Breast epithelium (tissue), 4 donors: ENCODE results near the gene MICU2. TPM values are rescaled to one million over a fixed set of nuclear protein-coding genes. Genes with fewer than 3 reads are reported as not detected.

ENCODE experiments used
- DNase-seq, 2 donors: peaks; one replicate each; pipeline ENCODE4 v3.0.0-alpha.2; 2019; ENCODE audit warnings: low spot score in 2 of 2
- H3K27ac ChIP-seq, 2 donors: fragments of 200-600 bp; sonication (generic) in 1 of 2; one replicate each; pipeline ENCODE4 v1.5.1; 2016 to 2019; ENCODE audit warnings: mild to moderate bottlenecking in 1 of 2
- H3K27me3 ChIP-seq, 2 donors: fragments of 200-600 bp; sonication (generic) in 1 of 2; one replicate each; pipeline versions ENCODE4 v1.5.1 to v1.6.0; 2017 to 2019; ENCODE audit warnings: control low read depth in 1 of 2, mild to moderate bottlenecking in 1 of 2
- H3K36me3 ChIP-seq: fragments of 200-600 bp; one replicate; pipeline ENCODE4 v1.5.1; 2019
- H3K4me1 ChIP-seq, 2 donors: fragments of 200-600 bp; sonication (generic); one replicate each; pipeline ENCODE4 v1.5.1; 2016 to 2019; ENCODE audit warnings: control low read depth in 1 of 2
- H3K4me3 ChIP-seq, 3 donors: fragments of 200-600 bp; sonication (generic); 1 replicate in 2 of 3; 2 replicates in 1 of 3; pipeline ENCODE4 v1.5.1; 2016 to 2019; ENCODE audit warnings: mild to moderate bottlenecking in 3 of 3, moderate library complexity in 2 of 3
- H3K9me3 ChIP-seq, 2 donors: fragments of 200-600 bp; sonication (generic) in 1 of 2; one replicate each; pipeline ENCODE4 v1.5.1; 2016 to 2019; ENCODE audit warnings: control low read depth in 1 of 2
- POLR2A ChIP-seq: fragments of 450-650 bp; IDR thresholded peaks from one replicate; pipeline ENCODE4 v1.6.1; 2016; ENCODE audit warnings: antibody characterized with exemption, mild to moderate bottlenecking, moderate library complexity
- POLR2AphosphoS5 ChIP-seq, 3 donors: sonication (generic); formaldehyde crosslinking; IDR thresholded peaks; one replicate each; pipeline ENCODE4 v1.6.1; 2017; ENCODE audit warnings: antibody characterized with exemption in 3 of 3
- intact Hi-C: fragments of 100-400 bp; cut with DNase I; formaldehyde crosslinking; loops from one replicate; pipeline ENCODE4 v1.15.1; 2023; ENCODE audit warnings: low total_unique reads
- total RNA-seq, 3 donors: library from RNA; depleted of rRNA; stranded (reverse); fragments of >200 nt; gene quantifications; one replicate each; pipeline ENCODE4 v1.1.0, GENCODE V29; 2016
- TF ChIP-seq, protein P1 (sequence below), 3 donors: fragments of 450-650 bp; IDR thresholded peaks; one replicate each; pipeline ENCODE4 v1.5.1; 2016 to 2017; ENCODE audit warnings: antibody characterized with exemption in 3 of 3, mild to moderate bottlenecking in 3 of 3, moderate library complexity in 3 of 3

MICU2 gene
- total RNA-seq, 3 donors from 2014 or later: 54.1 to 90.9 (median 73.7) TPM

DNA sequence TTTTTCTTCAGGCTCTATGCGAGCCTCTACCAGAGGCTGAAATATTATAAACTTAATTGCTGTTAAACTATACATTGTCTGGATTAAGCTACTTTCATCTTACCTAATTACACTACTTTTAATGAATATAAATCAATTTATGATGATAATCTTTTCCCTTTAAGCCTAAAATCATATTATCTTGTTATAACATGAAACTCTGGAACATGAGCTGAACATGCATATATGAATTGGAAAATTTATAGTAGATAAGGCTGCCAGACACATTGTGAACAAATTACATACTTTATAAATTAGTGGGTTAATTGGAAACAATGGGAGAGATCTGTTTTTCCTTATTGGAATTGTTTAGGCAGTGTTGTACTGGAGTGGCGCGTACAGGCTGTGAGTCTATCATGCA is 99.6 kb downstream of the MICU2 start:
- H3K9me3 ChIP-seq: no peaks in the 10 kb centered on the region
- TF ChIP-seq POLR2A: no peak
- TF ChIP-seq, protein P1, sequence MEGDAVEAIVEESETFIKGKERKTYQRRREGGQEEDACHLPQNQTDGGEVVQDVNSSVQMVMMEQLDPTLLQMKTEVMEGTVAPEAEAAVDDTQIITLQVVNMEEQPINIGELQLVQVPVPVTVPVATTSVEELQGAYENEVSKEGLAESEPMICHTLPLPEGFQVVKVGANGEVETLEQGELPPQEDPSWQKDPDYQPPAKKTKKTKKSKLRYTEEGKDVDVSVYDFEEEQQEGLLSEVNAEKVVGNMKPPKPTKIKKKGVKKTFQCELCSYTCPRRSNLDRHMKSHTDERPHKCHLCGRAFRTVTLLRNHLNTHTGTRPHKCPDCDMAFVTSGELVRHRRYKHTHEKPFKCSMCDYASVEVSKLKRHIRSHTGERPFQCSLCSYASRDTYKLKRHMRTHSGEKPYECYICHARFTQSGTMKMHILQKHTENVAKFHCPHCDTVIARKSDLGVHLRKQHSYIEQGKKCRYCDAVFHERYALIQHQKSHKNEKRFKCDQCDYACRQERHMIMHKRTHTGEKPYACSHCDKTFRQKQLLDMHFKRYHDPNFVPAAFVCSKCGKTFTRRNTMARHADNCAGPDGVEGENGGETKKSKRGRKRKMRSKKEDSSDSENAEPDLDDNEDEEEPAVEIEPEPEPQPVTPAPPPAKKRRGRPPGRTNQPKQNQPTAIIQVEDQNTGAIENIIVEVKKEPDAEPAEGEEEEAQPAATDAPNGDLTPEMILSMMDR (IDR thresholded peaks at IDR 0.05): no peak
- TF ChIP-seq POLR2AphosphoS5 (IDR thresholded peaks at IDR 0.05): no peak
- no peaks in the 10 kb centered on the region for H3K36me3 ChIP-seq
- H3K27ac ChIP-seq: no peak overlapping the region
- no peak for DNase-seq
- H3K27me3 ChIP-seq: no peaks in the 10 kb centered on the region
- intact Hi-C loops: no loop called here
- H3K4me3 ChIP-seq: no peak overlapping the region
- no peaks in the 10 kb centered on the region for H3K4me1 ChIP-seq

DNA sequence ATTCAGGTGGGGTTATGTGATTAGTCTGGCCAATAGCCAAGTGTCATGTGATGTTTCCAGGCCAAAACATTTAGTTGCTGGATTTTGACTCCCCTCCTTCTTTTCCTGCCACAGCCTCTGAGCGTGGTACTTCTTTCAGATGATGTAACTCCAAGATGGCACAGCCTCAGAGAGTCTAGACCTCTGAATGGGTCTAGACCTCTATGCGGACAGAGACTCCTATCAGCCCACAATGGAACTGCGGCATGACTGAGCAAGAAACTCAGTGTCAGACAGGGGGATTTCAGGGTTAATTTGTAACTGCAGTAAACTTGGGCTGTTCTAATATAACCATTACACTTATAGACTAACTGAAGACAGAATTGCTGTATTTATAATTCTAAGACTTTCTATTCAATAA is 102.3 kb downstream of the MICU2 start:
- H3K27ac ChIP-seq: no peak overlapping the region
- no peak overlapping the region for H3K4me3 ChIP-seq
- H3K27me3 ChIP-seq: no peaks in the 10 kb centered on the region
- TF ChIP-seq POLR2A: no peak
- TF ChIP-seq, protein P1 (IDR thresholded peaks at IDR 0.05): no peak
- TF ChIP-seq POLR2AphosphoS5 (IDR thresholded peaks at IDR 0.05): no peak
- no peaks in the 10 kb centered on the region for H3K9me3 ChIP-seq
- no peak for DNase-seq
- no peaks in the 10 kb centered on the region for H3K4me1 ChIP-seq
- intact Hi-C loops: no loop called here
- H3K36me3 ChIP-seq: no peaks in the 10 kb centered on the region

DNA sequence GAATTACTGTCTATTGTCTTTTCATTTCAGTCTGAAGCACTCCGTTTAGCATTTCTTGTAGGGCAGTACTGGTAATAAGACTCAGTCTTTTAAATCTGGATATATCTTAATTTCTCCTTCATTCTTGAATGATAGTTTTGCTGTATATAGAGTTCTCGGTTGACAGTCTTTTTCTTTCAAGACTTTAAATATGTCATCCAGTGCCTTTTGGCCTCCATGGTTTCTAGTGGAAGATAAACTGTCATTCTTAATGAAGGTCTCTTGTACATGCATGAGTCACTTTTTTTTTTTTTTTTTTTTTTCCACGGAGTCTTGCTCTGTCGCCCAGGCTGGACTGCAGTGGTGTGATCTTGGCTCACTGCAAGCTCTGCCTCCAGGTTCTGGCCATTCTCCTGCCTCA is 117.6 kb downstream of the MICU2 start:
- Histone ChIP-seq H3K9me3 (peaks cover 21 to 33% of the 10 kb centered on the region in 2 donors), H3K27ac (no peak overlapping the region), H3K4me3 (no peak overlapping the region), H3K4me1 (no peaks in the 10 kb centered on the region), H3K36me3 (no peaks in the 10 kb centered on the region), H3K27me3 (no peaks in the 10 kb centered on the region)
- TF ChIP-seq, protein P1 (IDR thresholded peaks at IDR 0.05): no peak
- no peak for TF ChIP-seq POLR2A
- no peak for TF ChIP-seq POLR2AphosphoS5 (IDR thresholded peaks at IDR 0.05)
- intact Hi-C loops: no loop called here
- no peak for DNase-seq

DNA sequence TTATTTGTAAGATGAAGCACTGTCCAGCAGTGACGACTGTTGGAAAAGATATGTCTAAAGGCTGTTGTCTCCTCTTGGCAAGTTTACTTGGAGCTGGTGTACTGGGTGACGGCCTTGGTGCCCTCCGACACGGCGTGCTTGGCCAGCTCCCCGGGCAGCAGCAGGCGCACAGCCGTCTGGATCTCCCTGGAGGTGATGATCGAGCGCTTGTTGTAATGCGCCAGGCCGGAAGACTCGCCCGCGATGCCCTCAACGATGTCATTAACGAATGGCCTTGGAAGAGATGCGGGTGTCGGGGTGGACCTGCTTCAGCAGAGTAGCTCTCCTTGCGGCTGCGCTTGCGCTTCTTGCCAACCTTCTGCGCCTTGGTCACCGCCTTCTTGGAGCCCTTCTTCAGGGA is 120.2 kb downstream of the MICU2 start:
- Histone ChIP-seq H3K4me3 (no peak overlapping the region), H3K9me3 (peaks cover 21 to 33% of the 10 kb centered on the region in 2 donors), H3K36me3 (no peaks in the 10 kb centered on the region), H3K27me3 (no peaks in the 10 kb centered on the region), H3K27ac (no peak overlapping the region), H3K4me1 (no peaks in the 10 kb centered on the region)
- no peak for DNase-seq
- TF ChIP-seq, protein P1 (IDR thresholded peaks at IDR 0.05): no peak
- TF ChIP-seq POLR2AphosphoS5 (IDR thresholded peaks at IDR 0.05) (no peak), POLR2A (no peak)
- intact Hi-C loops: no loop called here

DNA sequence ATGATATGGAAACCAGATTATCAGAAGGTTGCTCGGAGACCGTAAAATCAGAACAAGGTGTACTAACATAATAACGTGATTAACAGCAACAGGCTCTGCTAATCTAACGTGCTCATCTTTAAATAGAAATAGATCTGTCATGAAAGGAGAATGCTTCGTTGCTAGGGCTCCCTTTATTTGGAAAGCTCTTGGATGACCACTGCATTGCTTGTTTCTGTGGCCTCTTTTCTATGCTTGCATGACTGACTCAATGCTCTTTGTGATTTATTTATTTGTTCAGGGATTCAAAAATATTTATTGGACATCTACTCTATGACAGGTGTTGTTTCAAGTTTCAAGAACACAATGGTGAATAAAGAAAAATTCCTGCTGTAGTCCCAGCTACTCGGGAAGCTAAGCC is 122.6 kb downstream of the MICU2 start:
- no peak for DNase-seq
- Histone ChIP-seq H3K4me3 (no peak overlapping the region), H3K27ac (no peak overlapping the region), H3K9me3 (peaks cover 8 to 12% of the 10 kb centered on the region in 2 donors), H3K27me3 (no peaks in the 10 kb centered on the region), H3K4me1 (no peaks in the 10 kb centered on the region), H3K36me3 (no peaks in the 10 kb centered on the region)
- intact Hi-C loops: no loop called here
- TF ChIP-seq POLR2A: no peak
- no peak for TF ChIP-seq POLR2AphosphoS5 (IDR thresholded peaks at IDR 0.05)
- TF ChIP-seq, protein P1 (IDR thresholded peaks at IDR 0.05): no peak
